Measurements from ENCODE around the gene ATP5MK. TPM values are rescaled to one million over a fixed set of nuclear protein-coding genes. Genes with fewer than 3 reads are reported as not detected.
"Not testable (repeated sequence)": the region's sequence is repeated elsewhere in the genome, so short reads cannot be mapped to it uniquely, and the experiment has no call there.

The ATP5MK gene
- total RNA-seq, 2 donors from 2014 or later = 554 to 1,203 TPM

DNA sequence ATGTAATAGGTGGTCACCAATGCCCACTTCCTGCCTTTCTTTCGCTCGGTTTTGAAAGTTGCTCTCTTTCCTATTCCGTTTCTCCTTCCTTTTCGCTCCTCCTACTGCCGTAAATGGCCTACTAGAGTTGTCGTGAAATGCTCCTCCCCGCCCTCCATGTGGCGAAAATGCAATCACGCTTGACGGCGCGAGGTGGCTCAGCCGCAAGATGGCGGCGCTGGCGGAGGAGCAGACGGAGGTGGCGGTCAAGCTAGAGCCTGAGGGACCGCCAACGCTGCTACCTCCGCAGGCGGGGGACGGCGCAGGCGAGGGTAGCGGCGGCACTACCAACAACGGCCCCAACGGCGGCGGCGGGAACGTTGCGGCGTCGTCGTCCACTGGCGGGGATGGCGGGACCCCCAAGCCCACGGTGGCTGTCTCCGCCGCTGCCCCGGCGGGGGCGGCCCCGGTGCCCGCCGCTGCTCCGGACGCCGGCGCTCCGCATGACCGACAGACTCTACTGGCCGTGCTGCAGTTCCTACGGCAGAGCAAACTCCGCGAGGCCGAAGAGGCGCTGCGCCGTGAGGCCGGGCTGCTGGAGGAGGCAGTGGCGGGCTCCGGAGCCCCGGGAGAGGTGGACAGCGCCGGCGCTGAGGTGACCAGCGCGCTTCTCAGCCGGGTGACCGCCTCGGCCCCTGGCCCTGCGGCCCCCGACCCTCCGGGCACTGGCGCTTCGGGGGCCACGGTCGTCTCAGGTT, 28.3 kb downstream of the ATP5MK start, which contains the start of gene TAF5:
Gene TAF5 (plus strand): TSS at position 195 of the 737 bp plus-strand sequence. CDS start 14 bp downstream, at position 209.
- Histone ChIP-seq H3K9me3 (no peaks in the 10 kb centered on the region), H3K36me3 (peaks cover under 1% of the 10 kb centered on the region), H3K27ac (peak within 1 kb of the TSS; percentile 68 to 90), H3K4me1 (peaks cover 0 to 13% of the 10 kb centered on the region in 2 donors), H3K4me3 (peak within 1 kb of the TSS; percentile 82 to 100), H3K27me3 (no peaks in the 10 kb centered on the region)
- TF ChIP-seq, protein P1, sequence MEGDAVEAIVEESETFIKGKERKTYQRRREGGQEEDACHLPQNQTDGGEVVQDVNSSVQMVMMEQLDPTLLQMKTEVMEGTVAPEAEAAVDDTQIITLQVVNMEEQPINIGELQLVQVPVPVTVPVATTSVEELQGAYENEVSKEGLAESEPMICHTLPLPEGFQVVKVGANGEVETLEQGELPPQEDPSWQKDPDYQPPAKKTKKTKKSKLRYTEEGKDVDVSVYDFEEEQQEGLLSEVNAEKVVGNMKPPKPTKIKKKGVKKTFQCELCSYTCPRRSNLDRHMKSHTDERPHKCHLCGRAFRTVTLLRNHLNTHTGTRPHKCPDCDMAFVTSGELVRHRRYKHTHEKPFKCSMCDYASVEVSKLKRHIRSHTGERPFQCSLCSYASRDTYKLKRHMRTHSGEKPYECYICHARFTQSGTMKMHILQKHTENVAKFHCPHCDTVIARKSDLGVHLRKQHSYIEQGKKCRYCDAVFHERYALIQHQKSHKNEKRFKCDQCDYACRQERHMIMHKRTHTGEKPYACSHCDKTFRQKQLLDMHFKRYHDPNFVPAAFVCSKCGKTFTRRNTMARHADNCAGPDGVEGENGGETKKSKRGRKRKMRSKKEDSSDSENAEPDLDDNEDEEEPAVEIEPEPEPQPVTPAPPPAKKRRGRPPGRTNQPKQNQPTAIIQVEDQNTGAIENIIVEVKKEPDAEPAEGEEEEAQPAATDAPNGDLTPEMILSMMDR (IDR thresholded peaks at IDR 0.05) = peak in 1 of 2 donors; percentile 25
- peak; percentile 90 for DNase-seq (ENCODE audit: low spot score)

DNA sequence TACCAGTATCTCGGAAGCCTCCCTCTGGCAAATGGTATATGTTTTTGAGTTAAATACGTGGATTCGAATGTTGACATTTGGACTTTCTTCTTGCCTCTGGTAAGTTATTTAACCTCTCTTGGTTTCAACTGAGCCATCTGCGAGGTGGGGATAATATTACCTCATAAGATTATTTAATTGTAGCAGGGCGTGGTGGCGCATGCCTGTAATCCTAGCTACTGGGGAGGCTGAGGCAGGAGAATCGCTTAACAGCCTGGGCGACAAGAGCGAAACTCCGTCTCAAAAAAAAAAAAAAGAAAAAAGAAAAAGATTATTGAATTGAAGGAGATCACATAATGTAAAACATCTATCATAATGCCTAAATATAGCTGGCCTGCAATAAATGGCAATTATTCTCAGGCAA, 28.9 kb downstream of the ATP5MK start:
- peak overlapping the region; percentile 82 to 100 for H3K4me3 ChIP-seq
- peak overlapping the region; percentile 68 to 90 for H3K27ac ChIP-seq
- DNase-seq (ENCODE audit: low spot score) = no peak
- no peaks in the 10 kb centered on the region for H3K9me3 ChIP-seq
- H3K27me3 ChIP-seq = no peaks in the 10 kb centered on the region
- H3K36me3 ChIP-seq = no peaks in the 10 kb centered on the region
- H3K4me1 ChIP-seq = peaks cover 0 to 13% of the 10 kb centered on the region in 2 donors
- TF ChIP-seq, protein P1 (IDR thresholded peaks at IDR 0.05) = no peak

DNA sequence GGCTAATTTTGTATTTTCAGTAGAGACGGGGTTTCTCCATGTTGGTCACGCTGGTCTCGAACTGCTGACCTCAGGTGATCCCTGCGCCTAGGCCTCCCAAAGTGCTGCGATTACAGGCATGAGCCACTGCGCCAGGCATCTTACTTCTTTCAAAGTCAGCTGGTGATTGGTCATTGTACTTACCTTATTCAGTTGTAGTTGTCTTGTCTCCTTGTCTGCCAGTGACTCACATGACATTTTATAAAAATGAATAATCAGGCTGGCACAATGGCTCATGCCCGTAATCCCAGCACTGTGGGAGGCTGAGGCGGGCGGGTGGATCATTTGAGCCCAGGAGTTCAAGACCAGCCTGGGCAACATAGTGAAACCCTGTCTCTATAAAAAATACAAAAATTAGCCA, 35.5 kb downstream of the ATP5MK start:
- H3K27me3 ChIP-seq; H3K27ac ChIP-seq; H3K36me3 ChIP-seq; H3K4me3 ChIP-seq; DNase-seq (ENCODE audit: low spot score); H3K9me3 ChIP-seq; H3K4me1 ChIP-seq: not testable (repeated sequence)

DNA sequence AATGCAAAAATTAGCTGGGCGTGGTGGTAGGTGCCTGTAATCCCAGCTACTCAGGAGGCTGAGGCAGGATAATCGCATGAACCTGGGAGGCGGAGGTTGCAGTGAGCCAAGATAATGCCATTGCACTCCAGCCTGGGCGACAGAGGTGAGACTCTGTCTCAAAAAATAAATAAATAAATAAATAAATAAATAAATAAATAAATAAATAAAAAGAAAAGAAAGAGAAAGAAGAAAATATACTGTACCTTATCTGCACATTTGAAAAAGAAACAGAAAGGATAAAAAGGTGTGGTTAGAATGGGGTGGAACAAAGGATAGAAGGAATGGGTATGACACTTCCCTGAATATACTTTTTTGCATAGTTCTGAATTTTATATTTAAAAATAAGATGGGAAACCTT, 36.8 kb downstream of the ATP5MK start:
- not testable (repeated sequence) for H3K9me3 ChIP-seq; H3K4me1 ChIP-seq; H3K27me3 ChIP-seq; H3K36me3 ChIP-seq; H3K27ac ChIP-seq; H3K4me3 ChIP-seq; DNase-seq (ENCODE audit: low spot score)

DNA sequence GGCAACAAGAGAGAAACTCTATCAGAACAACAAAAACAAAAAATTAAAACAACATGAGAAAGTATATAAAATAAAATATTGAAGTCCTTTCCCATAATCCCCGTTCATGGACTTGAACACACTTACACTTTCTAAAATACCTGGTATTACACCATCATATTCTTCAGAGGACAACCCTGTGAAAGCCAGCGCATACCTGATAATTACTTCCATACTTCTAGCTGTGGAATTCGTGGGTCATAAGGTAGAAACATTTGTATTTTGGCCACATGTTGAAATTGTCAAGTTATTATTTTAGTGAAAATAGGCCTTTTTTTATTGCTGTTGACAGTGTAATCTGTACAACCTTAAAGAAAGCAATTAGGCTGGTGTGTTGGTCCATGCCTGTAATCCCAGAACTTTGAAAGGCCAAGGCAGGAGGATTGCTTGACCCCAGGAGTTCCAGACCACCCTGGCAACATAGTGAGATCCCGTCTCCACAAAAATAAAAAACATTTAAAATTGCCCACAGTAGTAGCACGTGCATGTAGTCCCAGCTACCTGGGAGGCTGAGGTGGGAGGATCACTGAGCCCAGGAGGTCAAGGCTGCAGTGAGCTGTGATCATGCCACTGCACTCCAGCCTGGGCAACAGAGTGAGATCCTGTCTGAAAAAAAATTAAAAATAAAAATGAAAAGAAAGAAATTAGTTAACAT, 40.2 kb downstream of the ATP5MK start:
- TF ChIP-seq, protein P1 (IDR thresholded peaks at IDR 0.05) = no peak
- H3K9me3 ChIP-seq = no peaks in the 10 kb centered on the region
- no peak overlapping the region for H3K27ac ChIP-seq
- H3K36me3 ChIP-seq = no peaks in the 10 kb centered on the region
- H3K27me3 ChIP-seq = no peaks in the 10 kb centered on the region
- no peak overlapping the region for H3K4me3 ChIP-seq
- no peak for DNase-seq (ENCODE audit: low spot score)
- no peaks in the 10 kb centered on the region for H3K4me1 ChIP-seq

DNA sequence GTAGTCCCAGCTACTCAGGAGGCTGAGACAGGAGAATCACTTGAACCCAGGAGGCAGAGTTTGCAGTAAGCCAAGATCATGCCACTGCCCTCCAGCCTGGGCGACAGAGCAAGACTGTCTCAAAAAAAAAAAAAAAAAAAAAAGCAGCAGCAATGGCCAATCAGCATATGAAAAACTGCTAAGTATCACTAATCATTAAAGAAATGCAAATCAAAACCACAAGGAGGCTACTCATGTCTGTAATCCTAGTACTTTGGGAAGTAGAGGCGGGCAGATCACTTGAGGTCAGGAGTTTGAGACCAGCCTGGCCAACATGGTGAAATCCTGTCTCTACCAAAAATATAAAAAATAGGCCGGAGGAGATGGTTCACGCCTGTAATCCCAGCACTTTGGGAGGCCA, 41.7 kb downstream of the ATP5MK start:
- not testable (repeated sequence) for H3K27ac ChIP-seq, H3K9me3 ChIP-seq, H3K27me3 ChIP-seq, H3K4me3 ChIP-seq, H3K4me1 ChIP-seq, H3K36me3 ChIP-seq
- DNase-seq (ENCODE audit: low spot score) = peak; percentile 13

DNA sequence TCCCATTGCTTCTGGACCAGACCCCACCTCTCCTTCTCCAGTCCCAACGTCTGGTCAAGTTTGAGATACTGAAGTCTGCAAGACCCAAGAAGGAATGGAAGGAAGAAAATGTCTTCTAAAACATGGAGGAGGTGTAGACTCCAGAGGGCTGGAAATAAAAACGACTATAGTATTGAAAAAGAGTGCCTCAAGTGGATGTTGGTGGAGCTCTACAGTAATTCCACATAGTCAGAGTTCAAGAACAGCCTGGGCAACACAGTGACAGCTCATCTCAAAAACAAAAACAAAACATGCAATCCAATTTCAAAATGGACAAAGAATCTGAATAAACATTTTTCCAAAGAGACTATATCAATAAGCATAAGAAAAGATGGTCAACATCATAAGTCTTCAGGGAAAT, 43.0 kb downstream of the ATP5MK start:
- peaks cover 0 to 6% of the 10 kb centered on the region in 2 donors for H3K4me1 ChIP-seq
- no peaks in the 10 kb centered on the region for H3K27me3 ChIP-seq
- H3K36me3 ChIP-seq = peaks cover 3% of the 10 kb centered on the region
- H3K9me3 ChIP-seq = no peaks in the 10 kb centered on the region
- DNase-seq (ENCODE audit: low spot score) = no peak
- no peak overlapping the region for H3K27ac ChIP-seq
- H3K4me3 ChIP-seq = no peak overlapping the region
- TF ChIP-seq, protein P1 (IDR thresholded peaks at IDR 0.05) = no peak

All from right atrium auricular region (tissue), 2 donors.